GM12878 (cell line): ENCODE measurements around the gene TMEM255B. TPM values are rescaled to one million over a fixed set of nuclear protein-coding genes. Genes with fewer than 3 reads are reported as not detected.
A peak's percentile ranks its signal among the peaks of the same experiment; 100 is the strongest.

Experiments
- ATAC-seq: fragments of 200-7000 bp; cut with Tn5 transposase; 3 replicates; pipeline ENCODE4 v1.9.1; 2020; ENCODE audit warnings: mild to moderate bottlenecking, moderate library complexity
- BruUV-seq: library from RNA; stranded (reverse); fragments of 400-500 nt; replicated peaks from 2 replicates; lab custom pipeline; 2021; lab: Mats Ljungman, UMichigan
- CTCF ChIA-PET: fragments of 300-600 bp; sonication (Branson Sonifier 250); formaldehyde crosslinking; extraction: SDS; loops from one replicate; lab custom pipeline; 2021; ENCODE audit warnings: inconsistent platforms; lab: Yijun Ruan, JAX
- POLR2A ChIA-PET: fragments of 350-600 bp; formaldehyde crosslinking; extraction: SDS; loops from one replicate; lab custom pipeline; 2021; ENCODE audit warnings: inconsistent platforms; lab: Charles Lee
- RAD21 ChIA-PET: fragments of 300-600 bp; sonication (Branson Sonifier 250); formaldehyde crosslinking; loops from one replicate; lab custom pipeline; 2023; ENCODE audit warnings: antibody characterized with exemption; ENCODE audit not compliant: unreplicated experiment; lab: Charles Lee
- SMC1A ChIA-PET: fragments of 300-600 bp; sonication (Branson Sonifier 250); formaldehyde crosslinking; loops from one replicate; lab custom pipeline; 2023; ENCODE audit not compliant: unreplicated experiment, uncharacterized antibody; lab: Charles Lee
- DNase-seq: peaks from one replicate; pipeline ENCODE4 v3.0.0-alpha.2; 2011; ENCODE audit warnings: low read depth, low spot score
- FAIRE-seq: peaks from 3 replicates; lab custom pipeline; 2011; peaks lifted over from hg19 to GRCh38; lab: Jason Lieb, UNC
- H2AFZ ChIP-seq: 2 replicates; pipeline ENCODE4 v1.6.0; 2011; ENCODE audit warnings: low read depth, low read length, control low read depth; ENCODE audit not compliant: control insufficient read depth
- H3K27ac ChIP-seq: 2 replicates; pipeline ENCODE4 v1.5.1; 2011; ENCODE audit warnings: control low read depth; ENCODE audit not compliant: control insufficient read depth, insufficient read depth
- H3K27me3 ChIP-seq, 2 experiments: replicated peaks in 1 of 2; 2 replicates each; pipeline versions ENCODE4 v1.6.0 to v1.6.1; 2011; ENCODE audit warnings: low read length in 1 of 2; ENCODE audit not compliant: control insufficient read depth in 2 of 2, insufficient read depth in 2 of 2
- H3K36me3 ChIP-seq, 2 experiments: 2 replicates each; pipeline ENCODE4 v1.5.1; 2011; ENCODE audit warnings: low read length in 1 of 2; ENCODE audit not compliant: control insufficient read depth in 2 of 2, insufficient read depth in 2 of 2
- H3K4me1 ChIP-seq: 2 replicates; pipeline ENCODE4 v1.6.1; 2011; ENCODE audit warnings: mild to moderate bottlenecking, low read length, moderate library complexity, mixed read lengths; ENCODE audit not compliant: control insufficient read depth, insufficient read depth
- H3K4me2 ChIP-seq: 2 replicates; pipeline ENCODE4 v1.6.0; 2011; ENCODE audit warnings: control low read depth; ENCODE audit not compliant: control insufficient read depth, insufficient read depth
- H3K4me3 ChIP-seq: fragments of 200-600 bp; sonication (generic); 2 replicates; pipeline ENCODE4 v1.5.1; 2016
- H3K79me2 ChIP-seq: 2 replicates; pipeline ENCODE4 v1.6.0; 2011; ENCODE audit warnings: low read length; ENCODE audit not compliant: control insufficient read depth, insufficient read depth
- H3K9ac ChIP-seq: 2 replicates; pipeline ENCODE4 v1.8.0; 2011; ENCODE audit warnings: low read length, control low read depth, mixed read lengths; ENCODE audit not compliant: control insufficient read depth, insufficient read depth
- H3K9me3 ChIP-seq: replicated peaks from 3 replicates; pipeline ENCODE4 v1.5.1; 2011; ENCODE audit warnings: mild to moderate bottlenecking, low read length; ENCODE audit not compliant: control insufficient read depth, insufficient read depth
- H4K20me1 ChIP-seq: 2 replicates; pipeline ENCODE4 v1.6.0; 2011; ENCODE audit not compliant: control insufficient read depth, insufficient read depth
- ATF2 ChIP-seq: IDR thresholded peaks from 2 replicates; pipeline ENCODE4 v1.6.1; 2012; ENCODE audit warnings: low read length, inconsistent platforms
- BCL11A ChIP-seq: IDR thresholded peaks from 2 replicates; pipeline ENCODE4 v1.6.1; 2011; ENCODE audit warnings: low read depth, low read length
- BCLAF1 ChIP-seq: fragments of 450-650 bp; IDR thresholded peaks from 2 replicates; pipeline ENCODE4 v1.6.1; 2017; ENCODE audit warnings: antibody characterized with exemption, mild to moderate bottlenecking, moderate library complexity
- CEBPB ChIP-seq, 2 experiments: fragments of 150-350 bp in 1 of 2; IDR thresholded peaks; 2 replicates each; pipeline ENCODE4 v1.6.1; 2012 to 2014; ENCODE audit warnings: low read depth in 2 of 2, low read length in 2 of 2, borderline replicate concordance in 1 of 2, inconsistent platforms in 1 of 2
- CREB1 ChIP-seq: IDR thresholded peaks from 2 replicates; pipeline ENCODE4 v1.6.1; 2012; ENCODE audit warnings: low read depth, mild to moderate bottlenecking, inconsistent platforms
- E2F4 ChIP-seq: IDR thresholded peaks from 2 replicates; pipeline ENCODE4 v1.6.1; 2012; ENCODE audit warnings: low read depth, low read length, improper control_type of control experiment
- HDGF ChIP-seq: fragments of 450-650 bp; IDR thresholded peaks from 2 replicates; pipeline ENCODE4 v1.6.1; 2016; ENCODE audit warnings: antibody characterized with exemption
- JUNB ChIP-seq: IDR thresholded peaks from 2 replicates; pipeline ENCODE4 v1.6.1; 2016; ENCODE audit warnings: antibody characterized with exemption, mild to moderate bottlenecking
- NR2C2 ChIP-seq: IDR thresholded peaks from 2 replicates; pipeline ENCODE4 v1.6.1; 2011; ENCODE audit warnings: borderline replicate concordance, low read depth; ENCODE audit not compliant: control insufficient read depth, insufficient read length
- SIX5 ChIP-seq: IDR thresholded peaks from 2 replicates; pipeline ENCODE4 v1.6.1; 2011; ENCODE audit warnings: mild to moderate bottlenecking, low read depth, low read length, moderate library complexity; ENCODE audit not compliant: severe bottlenecking
- SP1 ChIP-seq: IDR thresholded peaks from one replicate; pipeline ENCODE4 v1.6.1; 2011; ENCODE audit warnings: low read depth, low read length
- YBX1 ChIP-seq: fragments of 450-650 bp; IDR thresholded peaks from 2 replicates; pipeline ENCODE4 v1.6.1; 2016; ENCODE audit warnings: antibody characterized with exemption
- ZZZ3 ChIP-seq: IDR thresholded peaks from 2 replicates; pipeline ENCODE4 v1.6.1; 2011; ENCODE audit warnings: low read depth; ENCODE audit not compliant: control insufficient read depth, insufficient read length
- WGBS: methylation state at CpG from one replicate; pipeline ENCODE4 v1.1.6; 2016; ENCODE audit warnings: low lambda C conversion rate; ENCODE audit not compliant: insufficient replicate concordance, insufficient coverage; ENCODE audit errors: missing lambda C conversion rate; 5-methylcytosine and 5-hydroxymethylcytosine counted together
- in situ Hi-C: fragments of 300-500 bp; cut with MboI; formaldehyde crosslinking; loops from 9 replicates; pipeline ENCODE4 v1.14.3; 2018; ENCODE audit warnings: mixed read lengths
- intact Hi-C: fragments of 100-400 bp; cut with micrococcal nuclease; formaldehyde crosslinking; loops from one replicate; pipeline ENCODE4 v1.14.2; 2022; ENCODE audit not compliant: unreplicated experiment
- polyA plus RNA-seq, 11 experiments: library from polyadenylated mRNA; depleted of rRNA in 4 of 11; unstranded in 6 of 11; stranded (reverse) in 5 of 11; fragments of >200 nt; fragmentation: Nextera tagmentation in 4 of 11; fragmentation: Illumina TruSeq in 1 of 11; extraction: Ambion mirVana in 4 of 11; extraction: Trizol in 1 of 11; gene quantifications; 1 replicate in 1 of 11; 2 replicates in 10 of 11; pipeline versions ENCODE4 v1.2.1 to v1.2.3, GENCODE V29; 2011 to 2016; ENCODE audit warnings: inconsistent platforms in 2 of 11, missing spikeins in 2 of 11, low read depth in 1 of 11
- total RNA-seq, 4 experiments: library from RNA; depleted of rRNA in 3 of 4; stranded (reverse); fragments of >200 nt in 3 of 4; fragmentation: Illumina TruSeq in 1 of 4; extraction: Trizol in 1 of 4; gene quantifications; 2 replicates each; pipeline versions ENCODE4 v1.2.1 to v1.2.3, GENCODE V29; 2013 to 2021

Gene TMEM255B
- total and polyA plus RNA-seq, 10 of the 15 experiments (the other 5 are each of a cell fraction or from before 2014, with no cell fraction given) = 0.04 to 0.62 (median 0.13) TPM; not detected in 3

DNA sequence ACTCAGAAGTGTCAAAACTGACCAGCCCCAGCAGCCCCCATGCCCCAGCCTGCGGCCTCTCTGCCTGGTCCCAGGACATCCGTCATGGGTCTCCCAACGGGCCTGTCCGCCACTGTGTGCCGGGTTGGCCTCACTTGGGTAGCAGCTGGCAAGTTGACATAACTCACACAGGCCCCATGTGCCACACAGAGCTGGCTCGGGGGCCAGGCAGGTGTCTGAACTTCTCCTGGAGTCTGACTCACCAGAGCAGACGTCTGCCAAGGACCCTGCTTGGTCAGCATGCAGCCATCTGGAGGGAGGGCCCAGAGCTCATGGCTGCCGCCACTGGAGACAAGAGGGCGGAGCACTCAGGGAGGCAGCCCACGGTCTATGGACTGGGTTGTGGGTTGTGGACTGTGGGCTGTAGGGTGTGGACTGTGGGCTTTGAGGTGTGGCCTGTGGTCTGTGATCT, 32.0 kb upstream of the TMEM255B start:
- RAD21 ChIA-PET = no interaction called here
- Histone ChIP-seq H3K4me2 (peak overlapping the region; percentile 81; the same call in 1 of the 2 replicates), H3K9me3 (no peaks in the 10 kb centered on the region; the same call in 2 of the 3 replicates), H3K36me3 (no peaks in the 10 kb centered on the region), H3K4me3 (no peak overlapping the region), H3K4me1 (no peaks in the 10 kb centered on the region), H4K20me1 (no peaks in the 10 kb centered on the region), H3K79me2 (no peaks in the 10 kb centered on the region), H3K27me3 (no peaks in the 10 kb centered on the region; a peak in 1 of 4 replicates), H3K9ac (no peak overlapping the region), H3K27ac (no peak overlapping the region)
- DNase-seq = no peak
- FAIRE-seq = no peak
- SMC1A ChIA-PET = no interaction called here
- no TSS peak for BruUV-seq
- intact Hi-C loops = no loop called here
- POLR2A ChIA-PET = no interaction called here
- CTCF ChIA-PET = no interaction called here
- WGBS = 81% methylated on average over 10 of the region's 10 CpGs
- TF ChIP-seq BCL11A (no peak), SP1 (no peak)
- TF ChIP-seq, all 136 proteins: peak for 0
- no peak for ATAC-seq
- H2AFZ ChIP-seq = no peak overlapping the region
- in situ Hi-C loops = no loop called here

DNA sequence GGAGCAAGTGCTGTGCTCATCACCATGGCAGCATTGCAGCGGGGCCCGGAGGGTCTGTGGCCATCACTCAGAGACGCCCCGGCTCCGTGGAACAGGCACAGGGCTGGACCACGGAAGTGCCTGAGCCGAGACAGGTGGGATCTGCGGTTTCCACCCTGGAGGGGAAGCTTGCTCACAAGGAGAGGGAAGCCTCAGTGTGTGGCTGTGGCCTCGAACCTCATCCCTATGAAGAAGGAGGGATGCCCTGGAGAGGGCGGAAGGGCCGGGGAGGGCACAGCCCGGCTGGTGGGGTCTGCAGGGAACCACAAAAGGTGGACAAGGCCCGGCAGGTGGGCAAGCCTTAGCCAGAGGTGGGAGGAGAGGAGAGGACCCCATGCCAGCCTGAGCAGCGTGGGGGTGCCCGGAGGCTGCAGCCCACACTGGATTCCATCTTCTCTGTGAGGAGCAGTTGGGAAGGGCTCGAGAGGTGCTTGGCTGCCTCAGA, 30.4 kb upstream of the TMEM255B start:
- no peaks in the 10 kb centered on the region; a peak in 1 of 4 replicates for H3K27me3 ChIP-seq
- H4K20me1 ChIP-seq = no peaks in the 10 kb centered on the region
- H3K79me2 ChIP-seq = no peaks in the 10 kb centered on the region
- ChIA-PET SMC1A (no interaction called here), POLR2A (no interaction called here), CTCF (no interaction called here), RAD21 (no interaction called here)
- H3K4me2 ChIP-seq = no peak overlapping the region
- DNase-seq (no peak), FAIRE-seq (no peak), ATAC-seq (no peak)
- 81% methylated on average over 15 of the region's 16 CpGs for WGBS
- no peaks in the 10 kb centered on the region for H3K36me3 ChIP-seq
- no peak overlapping the region for H3K9ac ChIP-seq
- no peak overlapping the region for H3K4me3 ChIP-seq
- intact Hi-C loops = no loop called here
- no peak overlapping the region for H3K27ac ChIP-seq
- H3K9me3 ChIP-seq = no peaks in the 10 kb centered on the region; the same call in 2 of the 3 replicates
- no peak overlapping the region for H2AFZ ChIP-seq
- no TSS peak for BruUV-seq
- in situ Hi-C loops = no loop called here
- no peaks in the 10 kb centered on the region for H3K4me1 ChIP-seq
- TF ChIP-seq HDGF = no peak
- no peak for TF ChIP-seq YBX1
- TF ChIP-seq CEBPB (IDR thresholded peaks at IDR 0.05; ENCODE audit: borderline replicate concordance in 1 of 2, low read depth in 2 of 2, low read length in 2 of 2) = no peak
- TF ChIP-seq SIX5 = no peak
- TF ChIP-seq CREB1 = no peak
- no peak for TF ChIP-seq BCLAF1
- no peak for TF ChIP-seq NR2C2
- no peak for TF ChIP-seq JUNB
- TF ChIP-seq E2F4 = no peak
- no peak for TF ChIP-seq ZZZ3
- no peak for TF ChIP-seq ATF2
